DND-41 (cell line): Measurements from ENCODE around the gene SUCO.

Experiments
- ATAC-seq: fragments of 200-7000 bp; cut with Tn5 transposase; 3 replicates; pipeline ENCODE4 v1.9.1; 2021; ENCODE audit warnings: low read depth; ENCODE audit not compliant: insufficient read depth
- DNase-seq: peaks from one replicate; pipeline ENCODE4 v3.0.0-alpha.2; 2020
- H2AFZ ChIP-seq: 2 replicates; pipeline ENCODE4 v1.6.0; 2012; ENCODE audit warnings: low read depth, low read length
- H3K27ac ChIP-seq: 2 replicates; pipeline ENCODE4 v1.5.1; 2012; ENCODE audit warnings: low read length, inconsistent platforms
- H3K27me3 ChIP-seq: fragments of 200-600 bp; sonication (generic); 2 replicates; pipeline ENCODE4 v1.6.0; 2012; ENCODE audit warnings: low read length, mild to moderate bottlenecking, inconsistent platforms; ENCODE audit not compliant: insufficient read depth, poor library complexity
- H3K36me3 ChIP-seq: 2 replicates; pipeline ENCODE4 v1.5.1; 2012; ENCODE audit warnings: low read length, inconsistent platforms; ENCODE audit not compliant: insufficient read depth
- H3K4me1 ChIP-seq: 2 replicates; pipeline ENCODE4 v1.5.1; 2012; ENCODE audit warnings: mild to moderate bottlenecking, low read length; ENCODE audit not compliant: insufficient read depth
- H3K4me2 ChIP-seq: 2 replicates; pipeline ENCODE4 v1.6.0; 2012; ENCODE audit warnings: mild to moderate bottlenecking, moderate library complexity, low read length, inconsistent platforms; ENCODE audit not compliant: insufficient read depth
- H3K4me3 ChIP-seq, 2 experiments: fragments of 200-600 bp in 1 of 2; shearing (Covaris generic) in 1 of 2; 2 replicates each; pipeline ENCODE4 v1.5.1; 2012 to 2016; ENCODE audit warnings: inconsistent platforms in 2 of 2, low read length in 2 of 2, mild to moderate bottlenecking in 2 of 2, low read depth in 1 of 2, moderate library complexity in 1 of 2
- H3K79me2 ChIP-seq: 2 replicates; pipeline ENCODE4 v1.6.0; 2012; ENCODE audit warnings: low read length, inconsistent platforms; ENCODE audit not compliant: insufficient read depth
- H3K9ac ChIP-seq: 2 replicates; pipeline ENCODE4 v1.6.0; 2012; ENCODE audit warnings: low read depth, mild to moderate bottlenecking, inconsistent platforms, low read length, moderate library complexity
- H3K9me3 ChIP-seq: 2 replicates; pipeline ENCODE4 v1.5.1; 2012; ENCODE audit warnings: low read length, moderate library complexity, mild to moderate bottlenecking, inconsistent platforms; ENCODE audit not compliant: insufficient read depth, severe bottlenecking
- H4K20me1 ChIP-seq: 2 replicates; pipeline ENCODE4 v1.6.0; 2012; ENCODE audit warnings: low read length; ENCODE audit not compliant: insufficient read depth
- EZH2 ChIP-seq: IDR thresholded peaks from 3 replicates; pipeline ENCODE4 v1.6.1; 2012; ENCODE audit warnings: borderline replicate concordance, low read depth, mild to moderate bottlenecking, moderate library complexity, low read length, inconsistent platforms; ENCODE audit not compliant: severe bottlenecking
- TF ChIP-seq, protein P1 (sequence below): IDR thresholded peaks from 2 replicates; pipeline ENCODE4 v1.5.1; 2012; ENCODE audit warnings: borderline replicate concordance, low read length, moderate library complexity, mild to moderate bottlenecking; ENCODE audit not compliant: poor library complexity, severe bottlenecking; ENCODE audit errors: extremely low read depth

SUCO gene

DNA sequence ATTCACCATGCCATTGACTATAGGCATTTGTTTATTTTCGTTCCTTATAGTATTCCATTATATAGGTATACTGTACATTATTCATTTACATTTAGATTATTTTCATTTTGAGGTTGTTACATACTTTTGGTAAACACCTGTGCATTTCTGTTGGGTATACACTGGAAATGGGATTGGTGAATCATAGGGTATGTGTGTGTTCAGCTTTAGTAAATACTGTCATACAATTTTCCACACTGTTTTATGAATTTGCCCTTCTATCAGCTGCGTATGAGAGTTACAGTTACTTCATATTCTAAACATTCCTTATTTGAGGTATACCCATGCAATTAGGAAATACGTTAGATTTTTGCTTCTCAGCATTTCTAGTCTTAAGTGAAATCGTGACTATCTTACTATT, 70.9 kb downstream of the SUCO start:
- no peak overlapping the region for H3K4me3 ChIP-seq
- no peak overlapping the region for H2AFZ ChIP-seq
- no peaks in the 10 kb centered on the region for H3K79me2 ChIP-seq
- no peaks in the 10 kb centered on the region for H3K27me3 ChIP-seq
- H4K20me1 ChIP-seq, result no peaks in the 10 kb centered on the region
- H3K27ac ChIP-seq, result no peak overlapping the region
- no peaks in the 10 kb centered on the region for H3K4me1 ChIP-seq
- DNase-seq (no peak), ATAC-seq (no peak)
- H3K4me2 ChIP-seq, result no peak overlapping the region
- H3K9me3 ChIP-seq, result no peaks in the 10 kb centered on the region
- no peak overlapping the region for H3K9ac ChIP-seq
- H3K36me3 ChIP-seq, result peaks cover 58% of the 10 kb centered on the region
- TF ChIP-seq EZH2, result no peak
- TF ChIP-seq, protein P1, sequence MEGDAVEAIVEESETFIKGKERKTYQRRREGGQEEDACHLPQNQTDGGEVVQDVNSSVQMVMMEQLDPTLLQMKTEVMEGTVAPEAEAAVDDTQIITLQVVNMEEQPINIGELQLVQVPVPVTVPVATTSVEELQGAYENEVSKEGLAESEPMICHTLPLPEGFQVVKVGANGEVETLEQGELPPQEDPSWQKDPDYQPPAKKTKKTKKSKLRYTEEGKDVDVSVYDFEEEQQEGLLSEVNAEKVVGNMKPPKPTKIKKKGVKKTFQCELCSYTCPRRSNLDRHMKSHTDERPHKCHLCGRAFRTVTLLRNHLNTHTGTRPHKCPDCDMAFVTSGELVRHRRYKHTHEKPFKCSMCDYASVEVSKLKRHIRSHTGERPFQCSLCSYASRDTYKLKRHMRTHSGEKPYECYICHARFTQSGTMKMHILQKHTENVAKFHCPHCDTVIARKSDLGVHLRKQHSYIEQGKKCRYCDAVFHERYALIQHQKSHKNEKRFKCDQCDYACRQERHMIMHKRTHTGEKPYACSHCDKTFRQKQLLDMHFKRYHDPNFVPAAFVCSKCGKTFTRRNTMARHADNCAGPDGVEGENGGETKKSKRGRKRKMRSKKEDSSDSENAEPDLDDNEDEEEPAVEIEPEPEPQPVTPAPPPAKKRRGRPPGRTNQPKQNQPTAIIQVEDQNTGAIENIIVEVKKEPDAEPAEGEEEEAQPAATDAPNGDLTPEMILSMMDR, result no peak

DNA sequence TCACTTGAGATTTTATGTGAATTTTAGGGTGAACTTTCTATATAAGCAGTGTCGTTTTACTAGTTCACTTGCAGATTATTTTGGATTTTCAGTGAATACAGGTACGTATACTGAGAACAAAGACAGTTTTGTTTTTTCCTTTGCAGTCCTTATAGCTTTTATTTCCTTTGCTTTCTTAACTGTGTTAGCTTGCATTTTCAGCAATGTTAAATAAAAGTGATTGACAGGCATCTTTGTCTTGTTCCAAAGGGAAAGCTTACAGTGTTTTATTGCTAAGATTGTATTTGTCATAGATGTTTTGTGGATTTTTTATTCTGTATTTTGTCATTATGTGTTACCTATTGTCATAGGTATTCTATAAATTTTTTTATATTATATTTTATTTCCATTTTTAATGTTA, 72.7 kb downstream of the SUCO start:
- no peaks in the 10 kb centered on the region for H3K27me3 ChIP-seq
- no peak for DNase-seq
- no peak for ATAC-seq
- H3K4me1 ChIP-seq, result no peaks in the 10 kb centered on the region
- no peak overlapping the region for H3K4me2 ChIP-seq
- no peak for TF ChIP-seq EZH2
- TF ChIP-seq, protein P1, result no peak
- no peaks in the 10 kb centered on the region for H4K20me1 ChIP-seq
- no peaks in the 10 kb centered on the region for H3K79me2 ChIP-seq
- H2AFZ ChIP-seq, result no peak overlapping the region
- H3K36me3 ChIP-seq, result peaks cover 65% of the 10 kb centered on the region
- H3K9ac ChIP-seq, result no peak overlapping the region
- H3K27ac ChIP-seq, result no peak overlapping the region
- no peak overlapping the region for H3K4me3 ChIP-seq
- no peaks in the 10 kb centered on the region for H3K9me3 ChIP-seq

DNA sequence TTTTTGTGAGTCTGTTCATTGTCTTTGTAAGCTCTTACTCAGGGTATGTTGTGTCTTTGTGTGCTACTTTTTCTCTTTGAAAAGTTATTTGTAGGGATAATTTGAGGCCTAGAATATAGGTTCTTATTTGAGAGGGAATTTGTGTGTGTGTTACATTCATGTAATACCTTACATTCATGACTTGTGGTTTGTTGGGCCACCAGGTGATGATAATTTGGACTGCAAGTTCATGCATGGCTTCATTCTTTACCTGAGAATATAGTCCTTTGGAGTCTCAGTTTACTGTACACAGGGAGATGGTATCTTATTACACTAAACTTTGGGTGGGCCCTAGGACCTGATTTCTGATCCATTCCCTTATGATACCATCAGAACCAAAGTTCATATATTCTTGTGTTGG, 74.2 kb downstream of the SUCO start:
- no peaks in the 10 kb centered on the region for H3K4me1 ChIP-seq
- no peaks in the 10 kb centered on the region for H3K79me2 ChIP-seq
- H3K27me3 ChIP-seq, result no peaks in the 10 kb centered on the region
- H3K4me2 ChIP-seq, result no peak overlapping the region
- H3K9ac ChIP-seq, result no peak overlapping the region
- H3K4me3 ChIP-seq, result no peak overlapping the region
- H3K9me3 ChIP-seq, result no peaks in the 10 kb centered on the region
- H3K36me3 ChIP-seq, result peaks cover 61% of the 10 kb centered on the region
- TF ChIP-seq, protein P1, result no peak
- TF ChIP-seq EZH2, result no peak
- DNase-seq, result no peak
- ATAC-seq, result no peak
- no peaks in the 10 kb centered on the region for H4K20me1 ChIP-seq
- H3K27ac ChIP-seq, result no peak overlapping the region
- no peak overlapping the region for H2AFZ ChIP-seq

DNA sequence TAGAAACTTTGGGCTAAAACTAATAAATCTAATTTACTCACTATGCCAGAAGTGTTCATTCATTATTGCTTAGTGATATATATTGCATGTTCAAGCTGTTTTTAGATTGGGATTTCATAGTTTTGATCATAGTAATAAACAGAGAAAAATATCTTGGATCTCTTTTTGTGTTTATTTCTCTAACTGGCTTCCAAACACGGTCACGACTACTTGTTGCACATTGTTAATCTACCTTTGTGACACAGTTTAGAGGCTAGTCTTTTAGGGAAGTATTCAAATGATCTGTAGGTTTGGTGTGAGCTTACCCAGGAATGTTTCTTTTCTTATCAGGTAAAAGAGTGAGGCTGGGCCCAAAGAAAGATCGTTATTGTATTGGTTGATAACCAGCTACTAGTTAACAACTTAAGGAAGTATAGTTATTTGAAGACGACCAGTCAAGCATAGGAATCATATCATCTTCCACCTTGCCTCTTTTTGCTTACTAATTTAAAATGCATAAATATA, 75.2 kb downstream of the SUCO start:
- Histone ChIP-seq H3K4me2 (no peak overlapping the region), H3K27me3 (no peaks in the 10 kb centered on the region), H3K9me3 (no peaks in the 10 kb centered on the region), H3K4me1 (no peaks in the 10 kb centered on the region), H3K36me3 (peaks cover 51% of the 10 kb centered on the region), H3K9ac (no peak overlapping the region), H3K27ac (no peak overlapping the region), H2AFZ (no peak overlapping the region), H4K20me1 (no peaks in the 10 kb centered on the region), H3K79me2 (no peaks in the 10 kb centered on the region), H3K4me3 (no peak overlapping the region)
- TF ChIP-seq, protein P1, result no peak
- no peak for TF ChIP-seq EZH2
- ATAC-seq, result no peak
- DNase-seq, result no peak
